ENCODE results near the gene UGT2A3.
"Not testable (repeated sequence)": the region's sequence is repeated elsewhere in the genome, so short reads cannot be mapped to it uniquely, and the experiment has no call there.

The UGT2A3 gene

DNA sequence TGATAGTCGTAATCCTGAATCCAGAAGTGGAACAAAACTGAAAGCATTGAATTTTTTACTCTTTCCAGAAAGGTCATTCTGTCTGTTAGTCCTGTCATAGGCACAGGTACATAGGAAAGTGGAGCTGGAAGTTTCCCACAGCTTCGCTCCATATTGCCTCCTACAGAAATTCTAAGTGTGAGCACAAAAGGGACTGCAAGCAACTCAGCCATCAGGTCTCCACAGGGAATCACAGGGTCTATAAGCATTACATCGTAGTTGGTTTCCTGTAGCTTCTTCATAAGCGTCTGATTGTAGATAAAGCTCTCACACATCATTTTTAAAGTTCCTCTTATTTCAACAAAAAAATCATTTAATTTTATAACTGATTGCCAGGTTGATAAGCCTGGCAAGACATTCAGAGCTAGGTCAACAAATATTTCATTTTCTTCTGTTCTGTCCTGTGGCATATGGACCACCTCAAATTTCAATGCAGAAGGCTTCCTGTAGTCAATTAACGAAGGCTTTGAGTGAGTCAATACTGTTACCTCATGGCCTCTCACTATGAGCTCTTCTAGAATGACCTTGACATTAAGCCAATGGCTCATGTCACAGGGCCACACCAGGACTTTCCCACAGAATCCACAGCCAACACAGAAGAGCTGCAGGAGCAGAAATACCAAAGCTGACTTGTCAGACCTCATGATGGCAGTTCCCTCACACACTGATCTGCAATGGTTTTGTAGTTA, at the start of gene UGT2A3:
TSS of gene UGT2A3 (minus strand) at position 727 of the 728 bp plus-strand sequence. CDS start at position 683, 44 bp downstream.
- DNase-seq, result no peak

DNA sequence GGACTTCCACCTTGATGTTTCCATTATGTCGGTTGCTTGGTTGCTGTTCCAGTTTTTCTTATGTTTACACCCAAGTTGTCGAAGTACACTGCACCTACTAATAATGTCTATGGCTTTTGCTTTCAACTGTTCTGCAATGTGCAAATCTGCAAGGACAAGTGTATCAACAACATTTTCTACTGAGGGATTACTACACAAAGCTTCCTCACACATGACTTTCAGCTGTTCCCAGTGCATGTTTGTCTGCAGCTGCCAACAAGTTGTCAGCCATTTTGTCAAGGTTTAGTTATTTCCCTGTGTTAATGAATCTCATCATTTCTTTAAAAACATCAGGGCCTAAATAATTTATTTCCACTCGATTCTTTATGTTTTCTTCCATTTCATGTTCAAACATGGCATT, 45.4 kb upstream of the UGT2A3 start:
- DNase-seq, result no peak

GRCh38 chr4:68995292-68995691, 43.7 kb upstream of the UGT2A3 start:
- DNase-seq, result no peak

- no peak for DNase-seq
These were observed 35.4 kb upstream of the UGT2A3 start for GRCh38 chr4:68987007-68987406.

- no peak for DNase-seq
These were observed 33.8 kb upstream of the UGT2A3 start for GRCh38 chr4:68985442-68985841.

GRCh38 chr4:68984947-68985346, 33.3 kb upstream of the UGT2A3 start:
- DNase-seq, result no peak

GRCh38 chr4:68963374-68963773, 11.8 kb upstream of the UGT2A3 start:
- DNase-seq, result no peak

- DNase-seq, result no peak
These were observed 11.3 kb upstream of the UGT2A3 start for GRCh38 chr4:68962868-68963267.

DNA sequence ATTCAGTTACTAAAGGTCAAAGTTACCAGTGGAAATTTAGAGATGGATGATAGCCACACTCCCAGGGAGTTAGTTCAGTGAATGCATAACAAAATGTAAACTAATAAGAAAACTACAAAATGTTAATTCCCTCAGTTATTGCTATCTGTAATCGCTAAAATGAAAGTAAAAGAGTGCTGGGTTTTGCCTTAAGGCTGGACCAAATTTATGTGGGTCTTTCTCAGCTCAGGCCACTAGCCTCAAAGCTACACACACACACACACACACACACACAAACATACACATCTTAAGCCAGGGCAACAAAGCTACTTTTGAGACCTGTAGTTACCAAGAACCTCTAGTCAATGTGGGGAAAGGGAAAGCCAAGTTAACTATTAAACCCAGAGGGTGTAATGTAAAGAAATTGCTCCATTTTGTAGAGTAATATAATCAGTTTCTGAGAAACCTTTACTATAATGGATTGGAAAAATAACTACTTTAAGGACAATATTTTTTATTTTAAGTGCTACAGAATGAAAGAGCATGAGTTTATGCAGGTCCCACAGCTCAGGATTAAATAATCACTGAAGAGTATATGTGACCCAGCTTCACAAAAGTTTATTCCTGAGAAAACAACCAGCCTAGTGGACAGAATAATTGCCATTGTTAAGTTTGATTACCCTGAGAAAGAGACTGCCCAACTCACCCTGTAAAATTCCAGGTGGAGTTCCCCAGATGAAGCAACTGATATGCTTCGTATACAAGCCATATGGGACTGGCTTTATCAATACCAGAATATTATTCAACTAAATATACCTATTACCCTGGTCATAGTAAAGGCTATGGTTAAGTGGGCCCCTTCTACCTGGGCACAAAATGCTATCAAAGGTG, 8.9 kb upstream of the UGT2A3 start:
- DNase-seq, result no peak

- DNase-seq, result not testable (repeated sequence)
These were observed 7.5 kb upstream of the UGT2A3 start for GRCh38 chr4:68959085-68959484.

DNA sequence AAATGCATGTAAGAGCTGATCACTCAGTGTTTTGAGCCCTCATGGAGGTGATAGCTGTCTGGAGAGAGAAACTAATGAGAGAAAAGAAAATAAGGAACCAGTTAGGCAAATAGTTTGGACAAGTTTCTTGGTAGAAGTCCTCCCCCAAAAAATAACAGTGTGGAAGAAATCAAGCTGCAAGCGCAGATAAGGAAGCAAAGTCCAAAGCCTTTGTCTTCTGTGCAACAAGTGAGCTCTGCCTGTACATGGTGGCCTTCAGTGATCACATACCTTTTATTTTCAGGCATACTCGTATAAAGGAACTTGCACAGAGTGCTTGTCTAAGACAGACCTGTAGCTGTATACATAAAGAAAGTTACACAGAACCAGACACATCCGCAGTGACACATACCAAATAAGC, 2.5 kb upstream of the UGT2A3 start:
- DNase-seq, result no peak

- no peak for DNase-seq
These were observed 1.5 kb upstream of the UGT2A3 start for GRCh38 chr4:68953056-68953596.

GRCh38 chr4:68951806-68952585, 392 bp upstream of the UGT2A3 start:
- no peak for DNase-seq

GRCh38 chr4:68950033-68950432, 1.6 kb downstream of the UGT2A3 start:
- no peak for DNase-seq

- no peak for DNase-seq
These were observed 2.6 kb downstream of the UGT2A3 start for GRCh38 chr4:68948985-68949384.

DNA sequence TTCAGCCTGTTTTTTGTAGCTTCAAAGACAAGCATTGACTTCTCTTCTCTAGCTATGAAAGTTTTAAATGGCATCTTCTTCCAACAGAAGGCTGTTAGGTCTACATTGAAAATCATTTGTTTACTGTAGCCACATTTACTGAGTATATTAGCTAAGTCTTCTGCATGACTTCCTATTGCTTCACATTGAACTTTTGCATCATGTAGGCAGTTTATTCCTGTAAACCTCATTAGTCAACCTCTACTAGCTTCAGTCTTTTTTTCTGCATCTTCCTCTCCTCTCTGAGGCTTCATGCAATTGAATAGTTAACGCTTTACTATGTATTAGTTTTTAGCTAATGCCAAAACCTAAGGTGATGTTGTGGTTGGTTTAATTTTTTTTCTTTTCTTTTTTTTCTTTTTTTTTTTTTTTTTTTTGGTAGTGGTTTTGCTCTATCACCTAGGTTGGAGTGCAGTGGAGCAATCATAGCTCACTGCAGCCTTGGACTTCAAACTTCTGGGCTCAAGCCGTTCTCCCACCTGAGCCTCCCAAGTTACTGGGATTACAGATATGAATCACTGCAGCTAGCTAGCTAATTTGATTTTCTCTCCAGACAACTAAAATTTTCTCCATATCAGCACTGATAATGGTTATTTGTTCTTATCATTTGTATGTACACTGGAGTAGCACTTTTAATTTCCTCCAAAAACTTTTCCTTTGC, 3.4 kb downstream of the UGT2A3 start:
- no peak for DNase-seq

DNA sequence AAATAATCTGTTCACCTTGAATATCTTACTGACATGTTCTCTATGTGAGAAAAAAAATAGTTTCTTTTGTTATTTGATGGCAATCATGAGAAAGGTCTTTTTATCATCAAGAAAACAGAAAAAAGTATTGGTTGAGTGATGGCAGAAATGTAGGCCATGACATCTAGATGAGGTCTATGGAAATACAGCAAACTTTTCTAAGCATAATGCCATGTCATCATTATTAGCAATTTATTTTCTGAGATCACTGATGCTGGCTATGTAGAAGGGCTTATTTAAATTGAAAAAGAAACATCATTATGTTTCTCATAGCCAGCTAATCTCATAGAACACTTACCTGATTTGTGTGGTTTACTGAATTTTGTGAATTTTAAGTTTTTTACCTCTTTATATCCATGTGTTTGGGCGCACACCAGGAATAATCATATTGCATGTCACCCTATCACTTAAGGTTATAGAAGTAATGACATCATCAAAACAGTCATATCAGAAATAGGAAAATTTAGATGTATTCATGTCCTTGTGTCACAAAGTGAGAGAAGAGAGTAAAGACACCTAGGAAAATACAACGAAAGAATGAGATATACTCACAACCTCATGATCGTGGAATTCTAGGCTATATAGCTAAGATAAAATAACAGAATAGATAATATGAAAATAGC, 22.4 kb downstream of the UGT2A3 start:
- DNase-seq, result no peak

- no peak for DNase-seq
These were observed 24.4 kb downstream of the UGT2A3 start for GRCh38 chr4:68927165-68927564.

DNA sequence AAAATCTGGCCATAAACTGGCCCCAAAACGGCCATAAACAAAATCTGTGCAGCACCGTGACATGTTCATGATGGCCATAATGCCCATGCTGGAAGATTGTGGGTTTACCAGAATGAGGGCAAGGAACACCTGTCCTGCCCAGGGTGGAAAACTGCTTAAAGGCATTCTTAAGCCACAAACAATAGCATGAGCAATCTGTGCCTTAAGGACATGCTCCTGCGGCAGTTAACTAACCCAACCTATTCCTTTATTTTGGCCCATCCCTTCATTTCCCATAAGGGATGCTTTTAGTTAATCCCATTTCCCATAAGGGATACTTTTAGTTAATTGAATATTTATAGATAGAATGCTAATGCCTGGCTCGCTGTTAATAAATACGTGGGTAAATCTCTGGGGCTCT, 29.4 kb downstream of the UGT2A3 start:
- DNase-seq, result not testable (repeated sequence)

GRCh38 chr4:68921051-68921450, 30.6 kb downstream of the UGT2A3 start:
- DNase-seq, result no peak
